ENCODE results near the gene KIAA1614.

DNA sequence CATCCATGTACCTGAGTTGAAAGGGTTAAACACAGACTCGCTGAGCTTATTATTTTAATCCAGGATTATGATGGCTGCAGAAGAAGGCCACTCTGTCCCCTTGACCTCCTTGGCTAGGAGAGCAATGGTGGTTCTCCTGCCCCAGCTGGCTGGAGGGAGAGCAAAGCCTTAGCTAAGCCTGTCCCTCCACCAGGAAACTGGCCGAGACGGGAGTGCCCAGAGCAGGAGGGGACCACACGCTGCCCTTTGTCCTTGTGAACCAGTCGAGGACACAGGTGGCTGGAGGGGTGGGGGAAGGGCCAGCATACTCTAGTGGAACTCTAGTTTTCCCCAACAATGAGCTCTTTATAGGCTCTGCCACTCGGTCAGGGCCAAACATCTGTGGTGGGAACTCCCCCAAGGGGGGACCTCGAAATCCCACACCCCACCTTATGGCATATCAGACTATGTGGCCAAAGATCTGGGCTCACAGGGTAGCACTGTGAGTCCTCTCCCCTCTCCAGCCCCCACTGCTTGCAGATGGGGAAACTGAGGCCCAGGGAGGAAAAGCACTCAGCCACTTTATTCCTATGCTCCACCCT is 12.9 kb downstream of the KIAA1614 start:
- no peak for TF ChIP-seq EZH2phosphoT487 (IDR thresholded peaks at IDR 0.05; ENCODE audit: borderline replicate concordance, low read depth, low read length)
- TF ChIP-seq, protein P1, sequence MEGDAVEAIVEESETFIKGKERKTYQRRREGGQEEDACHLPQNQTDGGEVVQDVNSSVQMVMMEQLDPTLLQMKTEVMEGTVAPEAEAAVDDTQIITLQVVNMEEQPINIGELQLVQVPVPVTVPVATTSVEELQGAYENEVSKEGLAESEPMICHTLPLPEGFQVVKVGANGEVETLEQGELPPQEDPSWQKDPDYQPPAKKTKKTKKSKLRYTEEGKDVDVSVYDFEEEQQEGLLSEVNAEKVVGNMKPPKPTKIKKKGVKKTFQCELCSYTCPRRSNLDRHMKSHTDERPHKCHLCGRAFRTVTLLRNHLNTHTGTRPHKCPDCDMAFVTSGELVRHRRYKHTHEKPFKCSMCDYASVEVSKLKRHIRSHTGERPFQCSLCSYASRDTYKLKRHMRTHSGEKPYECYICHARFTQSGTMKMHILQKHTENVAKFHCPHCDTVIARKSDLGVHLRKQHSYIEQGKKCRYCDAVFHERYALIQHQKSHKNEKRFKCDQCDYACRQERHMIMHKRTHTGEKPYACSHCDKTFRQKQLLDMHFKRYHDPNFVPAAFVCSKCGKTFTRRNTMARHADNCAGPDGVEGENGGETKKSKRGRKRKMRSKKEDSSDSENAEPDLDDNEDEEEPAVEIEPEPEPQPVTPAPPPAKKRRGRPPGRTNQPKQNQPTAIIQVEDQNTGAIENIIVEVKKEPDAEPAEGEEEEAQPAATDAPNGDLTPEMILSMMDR (conservative IDR thresholded peaks at IDR 0.05; ENCODE audit: low read length): no peak
